Measurements from ENCODE around the gene NGDN.

NGDN gene

GRCh38 chr14:23522643-23523198, 53.2 kb downstream of the NGDN start:
- TF ChIP-seq CTCF (IDR thresholded peaks at IDR 0.05; ENCODE audit: borderline replicate concordance, insufficient read depth, low read depth, low read length), result no peak
- no peak overlapping the region for H3K4me3 ChIP-seq (ENCODE audit: low read depth, low read length)

- no peak overlapping the region for H3K4me3 ChIP-seq (ENCODE audit: low read depth, low read length)
- no peak for TF ChIP-seq CTCF (IDR thresholded peaks at IDR 0.05; ENCODE audit: borderline replicate concordance, insufficient read depth, low read depth, low read length)
Measured at GRCh38 chr14:23523229-23524016, 53.9 kb downstream of the NGDN start.

GRCh38 chr14:23524954-23525353, 55.5 kb downstream of the NGDN start:
- no peak overlapping the region for H3K4me3 ChIP-seq (ENCODE audit: low read depth, low read length)
- no peak for TF ChIP-seq CTCF (IDR thresholded peaks at IDR 0.05; ENCODE audit: borderline replicate concordance, insufficient read depth, low read depth, low read length)

- no peak for TF ChIP-seq CTCF (IDR thresholded peaks at IDR 0.05; ENCODE audit: borderline replicate concordance, insufficient read depth, low read depth, low read length)
- no peak overlapping the region for H3K4me3 ChIP-seq (ENCODE audit: low read depth, low read length)
Measured at GRCh38 chr14:23525611-23526010, 56.1 kb downstream of the NGDN start.
